ENCODE results near the gene FBH1. TPM values are rescaled to one million over a fixed set of nuclear protein-coding genes. Genes with fewer than 3 reads are reported as not detected.
"Not testable (repeated sequence)": the region's sequence is repeated elsewhere in the genome, so short reads cannot be mapped to it uniquely, and the experiment has no call there.

FBH1 gene
- 80.0 TPM for total RNA-seq

GRCh38 chr10:5889624-5890451 is at the start of gene FBH1, which contains the start of gene ANKRD16:
Gene FBH1, plus strand, starts transcription at chr10:5890243. Its CDS starts 103 bp downstream, at chr10:5890346.
Gene ANKRD16, minus strand, starts transcription at chr10:5889893. Its CDS starts 539 bp downstream, at chr10:5889354.
- peak; percentile 96 to 99 (median 97) for DNase-seq (ENCODE audit: low read depth in 2 of 3, low spot score in 2 of 3)

GRCh38 chr10:5840314-5841307 is 49.4 kb upstream of the FBH1 start:
- DNase-seq (ENCODE audit: low read depth in 2 of 3, low spot score in 2 of 3), result peak in 2 of 3 donors; percentile 26 to 48

- no peak for DNase-seq (ENCODE audit: low read depth in 2 of 3, low spot score in 2 of 3)
Observed at GRCh38 chr10:5841965-5842364, 48.1 kb upstream of the FBH1 start.

- DNase-seq (ENCODE audit: low read depth in 2 of 3, low spot score in 2 of 3), result no peak
Observed at GRCh38 chr10:5843686-5844344, 46.2 kb upstream of the FBH1 start.

- DNase-seq (ENCODE audit: low read depth in 2 of 3, low spot score in 2 of 3), result no peak
Observed at GRCh38 chr10:5844345-5845055, 45.5 kb upstream of the FBH1 start.

GRCh38 chr10:5846667-5847066 is 43.4 kb upstream of the FBH1 start:
- not testable (repeated sequence) for DNase-seq (ENCODE audit: low read depth in 2 of 3, low spot score in 2 of 3)

GRCh38 chr10:5854131-5854475 is 35.9 kb upstream of the FBH1 start:
- DNase-seq (ENCODE audit: low read depth in 2 of 3, low spot score in 2 of 3), result no peak

- no peak for DNase-seq (ENCODE audit: low read depth in 2 of 3, low spot score in 2 of 3)
Observed at GRCh38 chr10:5855979-5856700, 33.9 kb upstream of the FBH1 start.

- no peak for DNase-seq (ENCODE audit: low read depth in 2 of 3, low spot score in 2 of 3)
Observed at GRCh38 chr10:5856701-5857004, 33.4 kb upstream of the FBH1 start.

GRCh38 chr10:5858811-5859210 is 31.2 kb upstream of the FBH1 start:
- DNase-seq (ENCODE audit: low read depth in 2 of 3, low spot score in 2 of 3), result no peak

- no peak for DNase-seq (ENCODE audit: low read depth in 2 of 3, low spot score in 2 of 3)
Observed at GRCh38 chr10:5860066-5860465, 30.0 kb upstream of the FBH1 start.

GRCh38 chr10:5862360-5862961 is 27.6 kb upstream of the FBH1 start:
- DNase-seq (ENCODE audit: low read depth in 2 of 3, low spot score in 2 of 3), result no peak

GRCh38 chr10:5862981-5863685 is 26.9 kb upstream of the FBH1 start:
- DNase-seq (ENCODE audit: low read depth in 2 of 3, low spot score in 2 of 3), result not testable (repeated sequence)

GRCh38 chr10:5866451-5867081 is 23.5 kb upstream of the FBH1 start:
- not testable (repeated sequence) for DNase-seq (ENCODE audit: low read depth in 2 of 3, low spot score in 2 of 3)

- peak in 1 of 3 donors; percentile 31 for DNase-seq (ENCODE audit: low read depth in 2 of 3, low spot score in 2 of 3)
Observed at GRCh38 chr10:5867091-5867615, 22.9 kb upstream of the FBH1 start.

- not testable (repeated sequence) for DNase-seq (ENCODE audit: low read depth in 2 of 3, low spot score in 2 of 3)
Observed at GRCh38 chr10:5868383-5868782, 21.7 kb upstream of the FBH1 start.

GRCh38 chr10:5869156-5869555 is 20.9 kb upstream of the FBH1 start:
- no peak for DNase-seq (ENCODE audit: low read depth in 2 of 3, low spot score in 2 of 3)

- DNase-seq (ENCODE audit: low read depth in 2 of 3, low spot score in 2 of 3), result no peak
Observed at GRCh38 chr10:5871596-5871995, 18.4 kb upstream of the FBH1 start.
